GM13977 (cell line): Measurements from ENCODE around the gene GCM1.

Experiments
- DNase-seq: peaks from one replicate; pipeline ENCODE4 v3.0.0; 2012; ENCODE audit warnings: low spot score
- in situ Hi-C: fragments of 300-500 bp; cut with MboI; formaldehyde crosslinking; loops from one replicate; pipeline ENCODE4 v1.12.0; 2022; ENCODE audit warnings: low sequenced_read_pairs, low pct_unique_long_range_greater_than_20kb, mixed read lengths, inconsistent platforms; ENCODE audit not compliant: unreplicated experiment
- TF ChIP-seq, protein P1 (sequence below): IDR thresholded peaks from 2 replicates; pipeline ENCODE4 v1.5.1; 2012; ENCODE audit warnings: mild to moderate bottlenecking, control low read depth; ENCODE audit not compliant: insufficient read depth; ENCODE audit errors: extremely low read depth, missing control alignments

GCM1 gene

DNA sequence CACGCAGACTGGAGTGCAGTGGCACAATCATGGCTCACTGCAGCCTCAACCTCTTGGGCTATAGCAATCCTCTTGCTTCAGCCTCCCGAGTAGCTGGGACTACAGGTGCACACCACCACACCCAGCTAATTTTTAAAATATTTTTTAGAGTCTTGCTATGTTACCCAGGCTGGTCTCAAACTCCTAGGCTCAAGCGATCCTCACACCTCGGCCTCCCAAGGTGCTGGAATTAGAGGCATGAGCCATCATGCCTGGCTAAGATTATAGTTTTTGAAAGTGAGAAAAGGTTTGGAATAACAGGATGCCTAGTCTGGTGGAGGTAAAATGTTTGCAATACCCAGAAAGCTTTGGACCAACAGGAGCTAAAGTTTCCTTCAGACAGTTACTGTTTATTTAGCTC lies 23.4 kb downstream of the GCM1 start:
- TF ChIP-seq, protein P1, sequence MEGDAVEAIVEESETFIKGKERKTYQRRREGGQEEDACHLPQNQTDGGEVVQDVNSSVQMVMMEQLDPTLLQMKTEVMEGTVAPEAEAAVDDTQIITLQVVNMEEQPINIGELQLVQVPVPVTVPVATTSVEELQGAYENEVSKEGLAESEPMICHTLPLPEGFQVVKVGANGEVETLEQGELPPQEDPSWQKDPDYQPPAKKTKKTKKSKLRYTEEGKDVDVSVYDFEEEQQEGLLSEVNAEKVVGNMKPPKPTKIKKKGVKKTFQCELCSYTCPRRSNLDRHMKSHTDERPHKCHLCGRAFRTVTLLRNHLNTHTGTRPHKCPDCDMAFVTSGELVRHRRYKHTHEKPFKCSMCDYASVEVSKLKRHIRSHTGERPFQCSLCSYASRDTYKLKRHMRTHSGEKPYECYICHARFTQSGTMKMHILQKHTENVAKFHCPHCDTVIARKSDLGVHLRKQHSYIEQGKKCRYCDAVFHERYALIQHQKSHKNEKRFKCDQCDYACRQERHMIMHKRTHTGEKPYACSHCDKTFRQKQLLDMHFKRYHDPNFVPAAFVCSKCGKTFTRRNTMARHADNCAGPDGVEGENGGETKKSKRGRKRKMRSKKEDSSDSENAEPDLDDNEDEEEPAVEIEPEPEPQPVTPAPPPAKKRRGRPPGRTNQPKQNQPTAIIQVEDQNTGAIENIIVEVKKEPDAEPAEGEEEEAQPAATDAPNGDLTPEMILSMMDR = no peak
- in situ Hi-C loops = no loop called here

DNA sequence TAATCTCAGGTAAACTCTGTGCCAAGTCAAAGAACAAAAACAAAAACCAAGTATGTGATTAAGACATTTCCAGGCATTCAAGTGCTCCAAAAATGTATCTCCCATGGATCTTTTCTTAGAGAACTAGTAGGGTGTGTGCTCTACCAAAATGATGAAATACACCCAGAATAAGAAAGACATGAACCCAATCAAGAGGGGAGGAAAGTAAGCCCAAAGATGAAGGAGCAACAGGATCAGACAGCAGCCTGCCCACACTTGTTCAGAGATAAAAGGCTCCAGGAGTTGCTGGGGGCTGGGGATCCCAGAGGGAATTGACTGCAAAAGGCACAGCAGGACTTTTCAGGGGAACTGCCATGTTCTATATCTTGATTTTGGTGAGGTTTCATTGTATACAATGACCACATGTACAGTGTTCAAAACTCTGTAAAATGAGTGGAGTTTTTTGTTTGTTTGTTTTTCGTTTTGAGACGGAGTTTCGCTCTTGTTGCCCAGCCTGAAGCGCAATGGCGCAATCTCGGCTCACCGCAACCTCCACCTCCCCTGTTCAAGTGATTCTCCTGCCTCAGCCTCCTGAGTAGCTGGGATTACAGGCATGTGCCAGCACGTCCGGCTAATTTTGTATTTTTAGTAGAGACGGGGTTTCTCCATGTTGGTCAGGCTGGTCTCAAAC lies 24.4 kb downstream of the GCM1 start:
- TF ChIP-seq, protein P1 = no peak
- no peak for DNase-seq
- in situ Hi-C loops = no loop called here

More for the DNA sequence above, 23.4 kb downstream of the GCM1 start:
- DNase-seq = no peak

DNA sequence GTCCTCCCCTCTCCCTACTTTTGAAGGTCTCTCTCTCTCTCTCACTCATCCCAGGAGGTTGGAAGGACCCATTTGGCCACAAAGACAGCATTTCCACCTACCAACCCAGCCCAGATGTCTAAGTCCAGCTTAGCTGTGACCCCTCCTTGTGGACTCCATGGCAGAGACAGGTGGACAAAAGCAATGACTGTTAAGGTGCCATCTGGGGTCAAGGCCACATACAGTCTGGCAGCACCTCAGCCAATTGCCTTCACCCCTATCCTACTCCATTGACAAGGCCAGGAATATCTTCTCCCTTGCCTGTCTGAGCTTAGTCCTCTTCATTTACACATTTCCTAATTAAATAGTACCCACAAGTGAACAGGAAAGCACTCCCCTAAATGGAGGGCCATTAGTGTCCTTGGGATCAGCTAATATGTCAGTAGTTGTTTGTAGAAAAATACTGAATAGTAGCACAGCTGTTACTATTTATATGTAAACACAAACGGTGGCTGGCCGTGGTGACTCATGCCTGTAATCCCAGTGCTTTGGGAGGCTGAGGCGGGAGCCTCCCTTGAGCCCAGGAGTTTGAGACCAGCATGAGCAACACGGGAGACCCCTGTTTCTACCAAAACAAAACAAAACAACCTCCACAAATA lies 28.8 kb downstream of the GCM1 start:
- in situ Hi-C loops = no loop called here
- no peak for DNase-seq
- TF ChIP-seq, protein P1 = no peak

DNA sequence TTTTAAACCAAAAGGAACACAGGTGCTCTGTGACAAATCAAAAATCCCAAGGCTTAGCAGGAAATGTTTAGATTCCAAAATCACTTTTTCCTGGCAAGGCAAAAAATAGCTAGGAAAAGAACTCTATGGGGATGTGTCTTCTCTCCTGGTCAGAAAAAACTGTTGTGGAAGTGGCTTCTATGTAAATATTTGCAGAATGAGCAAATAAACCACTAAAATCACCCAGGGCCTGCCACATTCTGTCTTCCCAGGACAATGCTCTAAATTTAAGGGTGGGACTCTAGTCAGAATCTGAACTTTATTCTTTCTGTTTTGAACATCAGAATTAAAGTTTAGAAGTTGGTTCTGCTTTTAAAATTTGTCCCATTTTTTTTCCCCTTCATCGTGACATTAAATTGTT lies 29.3 kb downstream of the GCM1 start:
- in situ Hi-C loops = no loop called here
- no peak for DNase-seq
- TF ChIP-seq, protein P1 = no peak

DNA sequence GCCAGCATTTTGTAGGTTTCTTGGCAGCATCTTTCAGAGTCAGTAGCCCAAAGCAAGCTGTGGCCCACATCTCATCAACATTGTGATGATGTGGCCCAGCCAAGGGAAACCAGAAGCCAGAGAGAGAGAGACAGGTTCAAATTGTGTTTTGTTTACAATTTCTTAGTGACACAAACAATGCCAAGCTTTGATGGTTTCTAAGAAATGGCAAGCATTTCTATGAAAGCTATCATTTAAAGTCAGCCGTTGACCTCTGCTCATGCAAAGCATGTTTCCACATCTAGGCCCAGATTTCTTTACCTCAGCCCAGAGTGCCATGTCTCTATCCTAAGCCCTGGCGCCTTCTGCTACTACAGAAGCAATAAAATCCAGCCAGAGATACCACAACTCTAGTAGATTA lies 32.9 kb downstream of the GCM1 start:
- no peak for DNase-seq
- in situ Hi-C loops = no loop called here
- TF ChIP-seq, protein P1 = no peak

DNA sequence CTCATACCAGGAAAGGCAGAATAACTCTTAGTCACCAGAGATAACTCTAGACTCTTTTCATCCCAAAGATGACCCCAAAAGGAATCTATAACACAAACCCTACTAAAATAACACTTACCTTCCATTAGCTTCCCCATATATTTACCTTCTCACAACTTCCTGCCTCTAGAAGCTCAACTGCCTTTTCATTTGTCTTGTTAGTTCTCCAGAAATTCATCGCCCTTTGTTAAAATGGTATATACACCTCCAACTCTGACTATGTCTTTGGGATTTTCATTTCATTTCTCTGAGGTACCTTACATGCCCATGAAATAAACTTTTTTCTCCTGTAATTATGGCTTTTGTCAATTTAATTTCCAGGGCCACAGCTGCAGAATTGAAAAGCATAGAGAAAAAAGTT lies 33.5 kb downstream of the GCM1 start:
- TF ChIP-seq, protein P1 = no peak
- DNase-seq = no peak
- in situ Hi-C loops = no loop called here
